22Rv1 (cell line): Measurements from ENCODE around the gene ZSCAN26.

Experiments used
- H3K27ac ChIP-seq: fragments of 450-650 bp; 2 replicates; pipeline ENCODE4 v1.5.1; 2017
- CTCF ChIP-seq: fragments of 450-650 bp; IDR thresholded peaks from 2 replicates; pipeline ENCODE4 v1.5.1; 2017; ENCODE audit warnings: mild to moderate bottlenecking
- ZFX ChIP-seq: fragments of 450-650 bp; IDR thresholded peaks from 2 replicates; pipeline ENCODE4 v1.6.1; 2017; ENCODE audit warnings: antibody characterized with exemption, borderline replicate concordance

Gene ZSCAN26

GRCh38 chr6:28248916-28249315, 18.0 kb upstream of the ZSCAN26 start:
- H3K27ac ChIP-seq, result no peak overlapping the region
- TF ChIP-seq ZFX, result no peak
- no peak for TF ChIP-seq CTCF

DNA sequence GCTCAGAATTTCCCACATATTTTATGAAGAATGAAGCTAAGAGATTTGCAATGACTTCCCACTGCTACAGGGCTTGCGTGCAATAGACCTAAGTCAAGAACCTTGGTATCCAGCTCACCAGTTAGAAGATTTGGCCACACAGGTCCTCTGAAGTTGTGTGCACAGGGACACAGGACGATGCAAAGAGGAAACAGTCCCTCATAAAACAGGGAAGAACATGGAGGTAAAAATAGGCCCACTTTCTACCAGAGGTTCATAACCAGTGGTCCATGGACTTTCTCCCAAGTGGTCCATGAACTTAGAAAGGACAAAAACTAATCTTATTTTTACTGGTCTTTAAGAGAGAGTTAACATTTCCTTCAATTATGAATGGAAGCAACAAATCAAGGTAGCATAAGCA, 16.2 kb upstream of the ZSCAN26 start:
- TF ChIP-seq ZFX, result no peak
- TF ChIP-seq CTCF, result no peak
- H3K27ac ChIP-seq, result no peak overlapping the region

- H3K27ac ChIP-seq, result peak overlapping the region; percentile 52
- TF ChIP-seq ZFX, result no peak
Observed at GRCh38 chr6:28251661-28252008, 15.3 kb upstream of the ZSCAN26 start.

DNA sequence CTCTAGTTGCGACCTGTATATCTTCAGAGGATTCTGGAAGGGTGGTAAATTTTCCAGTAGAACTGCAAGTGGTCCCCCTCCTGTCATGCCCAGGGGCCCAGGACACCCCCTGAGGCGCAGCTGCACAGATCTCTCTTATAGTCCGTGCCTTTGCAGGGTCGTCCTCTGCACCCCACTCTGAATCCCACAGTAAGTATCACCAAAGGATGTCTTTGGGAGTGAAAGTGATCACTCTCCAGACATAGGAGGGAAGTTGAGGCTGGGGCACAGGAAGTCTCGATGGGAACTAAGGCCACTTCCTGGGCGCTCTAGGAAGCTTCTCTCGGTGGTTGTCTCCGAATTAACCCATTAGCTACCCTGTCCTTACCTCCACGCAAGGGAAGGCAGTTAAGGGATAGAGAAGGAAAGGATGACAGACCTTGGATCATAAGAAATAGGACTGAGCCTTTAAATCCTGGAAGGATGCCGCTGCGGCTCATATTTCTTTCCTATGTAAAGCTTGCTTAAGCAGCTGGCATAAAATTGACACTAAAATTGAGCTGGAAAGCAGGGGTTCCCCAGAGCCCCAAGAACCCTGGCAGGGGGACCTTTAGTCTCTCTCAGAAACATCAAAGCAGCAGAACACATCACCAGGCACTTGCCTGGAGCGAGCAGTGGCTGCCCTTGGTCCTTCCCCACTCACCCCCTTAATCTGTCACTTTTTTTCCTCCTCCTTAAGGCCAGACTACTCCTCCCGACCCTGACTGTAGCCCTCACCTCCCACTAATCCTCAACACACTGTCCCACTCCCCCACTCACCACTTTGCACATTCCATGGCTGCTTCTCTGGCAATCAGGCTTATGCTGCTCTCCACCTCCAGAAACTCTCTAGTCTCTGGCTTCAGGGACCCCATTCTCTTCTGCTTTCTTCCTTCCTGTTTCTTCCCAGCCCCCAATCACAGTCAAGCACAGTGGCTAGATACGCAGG, 14.7 kb upstream of the ZSCAN26 start, which contains the start of gene ZKSCAN4:
ZKSCAN4 (minus strand) TSS at position 261 of the 967 bp plus-strand sequence. CDS start 289 bp downstream, outside the sequence.
- TF ChIP-seq CTCF (no peak), ZFX (no peak)
- peak within 1 kb of the TSS; percentile 52 for H3K27ac ChIP-seq

DNA sequence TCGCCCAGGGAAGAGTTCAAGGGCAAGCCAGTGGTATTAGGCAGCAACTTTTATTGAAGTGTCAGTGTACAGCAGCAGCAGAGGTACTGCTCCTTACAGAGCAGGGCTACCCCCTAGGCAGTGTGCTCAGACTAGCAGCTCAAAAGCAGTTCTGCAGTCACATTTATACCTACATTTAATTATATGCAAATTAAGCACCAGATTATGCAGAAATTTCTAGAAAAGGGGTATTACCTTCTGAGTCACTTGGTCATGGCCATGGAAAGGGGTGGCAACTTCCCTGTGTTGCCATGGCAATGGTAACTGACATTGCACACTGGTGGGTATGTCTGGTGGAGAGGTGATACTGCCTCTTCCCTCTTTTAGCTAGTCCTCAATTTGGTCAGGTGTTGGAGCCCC, 12.8 kb upstream of the ZSCAN26 start:
- H3K27ac ChIP-seq, result no peak overlapping the region
- TF ChIP-seq ZFX, result no peak
- TF ChIP-seq CTCF, result no peak

DNA sequence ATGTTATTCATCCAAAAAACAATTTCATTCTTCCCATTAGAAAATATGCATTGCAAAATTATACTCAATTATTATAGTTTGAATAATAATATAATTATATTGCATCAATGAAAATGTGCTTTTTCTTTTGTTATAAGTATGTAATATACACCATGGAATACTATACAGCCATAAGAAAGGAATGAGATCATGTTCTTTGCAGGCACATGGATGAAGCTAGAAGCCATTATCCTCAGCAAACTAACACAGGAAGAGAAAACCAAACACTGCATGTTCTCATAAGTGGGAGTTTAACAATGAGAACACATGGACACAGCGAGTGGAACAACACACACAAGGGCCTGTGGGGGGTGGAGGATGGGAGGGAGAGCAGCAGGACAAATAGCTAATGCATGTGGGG, 9.9 kb upstream of the ZSCAN26 start:
- H3K27ac ChIP-seq, result no peak overlapping the region
- TF ChIP-seq ZFX (no peak), CTCF (no peak)

DNA sequence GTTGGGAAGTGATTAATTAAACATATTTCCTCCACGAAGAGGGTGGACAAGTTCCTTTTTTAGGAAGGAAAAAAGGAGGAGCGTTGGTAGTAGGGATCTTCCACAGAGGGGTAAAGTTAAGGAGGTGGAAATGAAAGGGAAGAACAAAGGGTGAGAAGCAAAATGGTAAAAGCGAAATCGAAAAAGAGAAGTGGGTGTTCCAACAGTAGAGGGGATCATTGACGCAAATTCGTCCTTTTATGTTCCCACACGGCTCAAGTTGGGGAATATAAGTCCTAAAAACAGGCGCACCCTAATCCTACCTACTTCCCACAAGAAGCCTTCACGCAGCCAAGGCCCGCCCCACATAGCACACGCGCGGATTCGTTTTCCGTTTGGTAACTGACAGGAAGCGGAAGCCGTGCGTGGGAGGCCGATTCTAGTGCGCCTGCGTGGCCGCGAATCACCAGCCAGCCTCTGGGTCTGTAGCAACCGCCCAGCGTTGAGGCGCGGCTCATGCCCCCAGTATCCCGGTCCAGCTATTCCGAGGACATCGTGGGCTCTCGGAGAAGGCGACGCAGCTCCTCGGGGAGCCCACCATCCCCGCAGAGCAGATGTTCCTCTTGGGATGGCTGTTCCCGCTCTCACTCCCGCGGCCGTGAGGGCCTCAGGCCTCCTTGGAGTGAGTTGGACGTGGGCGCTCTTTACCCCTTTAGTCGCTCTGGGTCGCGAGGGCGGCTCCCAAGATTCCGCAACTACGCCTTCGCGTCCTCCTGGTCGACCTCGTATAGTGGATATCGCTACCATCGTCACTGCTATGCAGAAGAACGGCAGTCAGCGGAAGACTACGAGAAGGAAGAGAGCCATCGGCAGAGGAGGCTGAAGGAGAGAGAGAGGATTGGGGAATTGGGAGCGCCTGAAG, 7.8 kb upstream of the ZSCAN26 start, which contains the start of gene NKAPL:
NKAPL (plus strand) TSS at position 421 of the 901 bp plus-strand sequence; CDS start at position 496, 75 bp downstream.
- no peak within 1 kb of the TSS for H3K27ac ChIP-seq
- no peak for TF ChIP-seq CTCF
- no peak for TF ChIP-seq ZFX
